Esophagus muscularis mucosa (tissue), 3 donors: ENCODE measurements around the gene MYF6.

ENCODE experiments used
- POLR2A ChIP-seq: fragments of 450-650 bp; IDR thresholded peaks from one replicate; pipeline ENCODE4 v1.6.1; 2017; ENCODE audit warnings: antibody characterized with exemption, moderate library complexity, mild to moderate bottlenecking, low read depth
- POLR2AphosphoS5 ChIP-seq, 2 donors: sonication (generic); formaldehyde crosslinking; IDR thresholded peaks; one replicate each; pipeline ENCODE4 v1.6.1; 2017; ENCODE audit warnings: antibody characterized with exemption in 2 of 2
- TF ChIP-seq, protein P1 (sequence below), 3 experiments: fragments of 200-600 bp in 2 of 3; fragments of 450-650 bp in 1 of 3; sonication (generic) in 2 of 3; IDR thresholded peaks; one replicate each; pipeline ENCODE4 v1.5.1; 2017 to 2019; ENCODE audit warnings: antibody characterized with exemption in 3 of 3, mild to moderate bottlenecking in 2 of 3, moderate library complexity in 1 of 3

DNA sequence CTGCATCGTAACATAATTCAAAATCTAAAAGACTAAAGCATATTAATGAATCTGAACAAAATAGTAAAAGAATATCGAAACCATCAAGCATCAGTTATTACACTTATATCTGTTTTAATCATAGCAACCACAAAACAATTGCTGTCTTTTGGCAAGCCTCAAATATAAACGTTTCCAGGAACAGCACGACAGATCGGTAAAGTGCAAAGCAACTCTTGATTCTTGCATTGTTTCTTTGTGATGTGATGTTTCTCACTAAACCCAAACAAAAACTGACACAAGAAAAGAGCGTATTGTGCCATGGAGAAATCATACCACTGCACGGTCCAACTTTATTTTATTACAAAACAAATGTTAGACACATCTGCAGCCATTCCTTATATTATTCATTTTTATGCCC, 9.2 kb upstream of the MYF6 start:
- TF ChIP-seq, protein P1, sequence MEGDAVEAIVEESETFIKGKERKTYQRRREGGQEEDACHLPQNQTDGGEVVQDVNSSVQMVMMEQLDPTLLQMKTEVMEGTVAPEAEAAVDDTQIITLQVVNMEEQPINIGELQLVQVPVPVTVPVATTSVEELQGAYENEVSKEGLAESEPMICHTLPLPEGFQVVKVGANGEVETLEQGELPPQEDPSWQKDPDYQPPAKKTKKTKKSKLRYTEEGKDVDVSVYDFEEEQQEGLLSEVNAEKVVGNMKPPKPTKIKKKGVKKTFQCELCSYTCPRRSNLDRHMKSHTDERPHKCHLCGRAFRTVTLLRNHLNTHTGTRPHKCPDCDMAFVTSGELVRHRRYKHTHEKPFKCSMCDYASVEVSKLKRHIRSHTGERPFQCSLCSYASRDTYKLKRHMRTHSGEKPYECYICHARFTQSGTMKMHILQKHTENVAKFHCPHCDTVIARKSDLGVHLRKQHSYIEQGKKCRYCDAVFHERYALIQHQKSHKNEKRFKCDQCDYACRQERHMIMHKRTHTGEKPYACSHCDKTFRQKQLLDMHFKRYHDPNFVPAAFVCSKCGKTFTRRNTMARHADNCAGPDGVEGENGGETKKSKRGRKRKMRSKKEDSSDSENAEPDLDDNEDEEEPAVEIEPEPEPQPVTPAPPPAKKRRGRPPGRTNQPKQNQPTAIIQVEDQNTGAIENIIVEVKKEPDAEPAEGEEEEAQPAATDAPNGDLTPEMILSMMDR (IDR thresholded peaks at IDR 0.05), result no peak
- TF ChIP-seq POLR2A (no peak), POLR2AphosphoS5 (IDR thresholded peaks at IDR 0.05) (no peak)
